Stimulated activated naive B cell treated with anti-CD40 and anti-IgM and Interleukin-4, amounts not matched to agents 10 μg/mL and 1 μg/mL and 100 μg/mL, for 72 hours (primary cell): ENCODE data around the gene ZNF747.

Experiments used
- ATAC-seq, 2 donors: fragments of 150-1000 bp; cut with Tn5 transposase; replicated peaks; 2 replicates each; pipeline ENCODE4 v1.10.0; 2021; ENCODE audit warnings: moderate library complexity in 1 of 2
- DNase-seq: peaks from one replicate; pipeline ENCODE4 v3.0.0; 2021
- H3K27ac Mint-ChIP-seq: one replicate; pipeline ENCODE4 v1.8.0; 2022; ENCODE audit warnings: mild to moderate bottlenecking, mixed read lengths
- H3K27me3 Mint-ChIP-seq, 2 donors: one replicate each; pipeline ENCODE4 v1.8.0; 2022; ENCODE audit warnings: mixed read lengths in 2 of 2
- H3K36me3 Mint-ChIP-seq, 2 donors: one replicate each; pipeline ENCODE4 v1.8.0; 2022; ENCODE audit warnings: mixed read lengths in 2 of 2, mild to moderate bottlenecking in 1 of 2
- H3K4me1 Mint-ChIP-seq, 2 donors: one replicate each; pipeline ENCODE4 v1.8.0; 2022; ENCODE audit warnings: mixed read lengths in 2 of 2, mild to moderate bottlenecking in 1 of 2
- H3K4me3 Mint-ChIP-seq, 2 donors: one replicate each; pipeline ENCODE4 v1.8.0; 2022; ENCODE audit warnings: mild to moderate bottlenecking in 2 of 2, mixed read lengths in 2 of 2, moderate library complexity in 1 of 2
- H3K9me3 Mint-ChIP-seq, 2 donors: one replicate each; pipeline ENCODE4 v1.8.0; 2022; ENCODE audit warnings: mixed read lengths in 2 of 2, mild to moderate bottlenecking in 1 of 2

ZNF747 gene

GRCh38 chr16:30534368-30535105, at the start of gene ZNF747:
ZNF747 (minus strand) TSS chr16:30534858; CDS start chr16:30534679, 179 bp downstream.
- H3K36me3 Mint-ChIP-seq: peaks cover 38 to 47% of the 10 kb centered on the region in 2 donors
- no peaks in the 10 kb centered on the region for H3K9me3 Mint-ChIP-seq
- H3K4me1 Mint-ChIP-seq: peaks cover 13 to 42% of the 10 kb centered on the region in 2 donors
- H3K27me3 Mint-ChIP-seq: no peaks in the 10 kb centered on the region
- peak; percentile 85 to 89 for ATAC-seq
- H3K27ac Mint-ChIP-seq: peak within 1 kb of the TSS; percentile 100
- peak; percentile 84 for DNase-seq
- H3K4me3 Mint-ChIP-seq: peak within 1 kb of the TSS; percentile 92 to 100

DNA sequence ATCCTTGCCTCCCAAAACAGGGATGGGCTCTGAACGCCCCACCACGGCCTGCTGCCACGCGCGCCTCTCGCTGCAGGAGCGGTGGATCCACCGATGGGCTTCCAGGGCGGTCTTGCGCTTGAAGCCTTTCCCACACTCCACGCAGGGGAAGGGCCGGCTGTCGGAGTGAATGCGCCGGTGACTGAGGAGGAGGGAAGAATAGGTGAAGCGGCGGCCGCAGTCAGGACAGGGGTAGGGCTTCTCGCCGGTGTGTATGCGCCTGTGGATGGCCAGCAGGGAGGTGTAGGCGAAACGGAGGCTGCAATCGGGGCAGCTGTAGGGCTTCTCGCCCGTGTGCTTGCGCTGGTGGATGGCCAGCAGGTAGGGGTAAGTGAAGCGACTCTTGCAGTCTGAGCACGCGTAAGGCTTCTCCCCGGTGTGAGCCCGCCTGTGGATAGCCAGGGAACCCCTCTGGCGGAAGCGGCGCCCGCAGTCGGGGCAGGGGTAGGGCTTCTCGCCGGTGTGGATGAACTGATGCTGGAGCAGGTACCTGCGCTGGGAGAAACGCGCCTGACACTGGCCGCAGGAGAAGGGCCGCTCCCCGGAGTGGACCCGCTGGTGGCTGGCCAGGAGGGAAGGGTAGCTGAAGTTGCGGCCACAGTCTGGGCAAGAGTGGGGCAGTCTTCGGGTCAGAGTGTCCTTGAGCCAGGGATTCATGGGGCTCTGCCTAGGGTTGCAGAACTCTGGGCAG, 48.1 kb upstream of the ZNF747 start:
- no peaks in the 10 kb centered on the region for H3K27me3 Mint-ChIP-seq
- H3K36me3 Mint-ChIP-seq: peaks cover 13 to 17% of the 10 kb centered on the region in 2 donors
- ATAC-seq: no peak
- peaks cover 7 to 33% of the 10 kb centered on the region in 2 donors for H3K4me1 Mint-ChIP-seq
- DNase-seq: no peak
- H3K4me3 Mint-ChIP-seq: no peak overlapping the region
- H3K27ac Mint-ChIP-seq: peak overlapping the region; percentile 57
- no peaks in the 10 kb centered on the region for H3K9me3 Mint-ChIP-seq

GRCh38 chr16:30581457-30581856, 46.8 kb upstream of the ZNF747 start:
- DNase-seq (no peak), ATAC-seq (no peak)
- no peaks in the 10 kb centered on the region for H3K27me3 Mint-ChIP-seq
- H3K4me1 Mint-ChIP-seq: peaks cover 7 to 33% of the 10 kb centered on the region in 2 donors
- H3K4me3 Mint-ChIP-seq: no peak overlapping the region
- peaks cover 13 to 17% of the 10 kb centered on the region in 2 donors for H3K36me3 Mint-ChIP-seq
- no peaks in the 10 kb centered on the region for H3K9me3 Mint-ChIP-seq
- no peak overlapping the region for H3K27ac Mint-ChIP-seq

DNA sequence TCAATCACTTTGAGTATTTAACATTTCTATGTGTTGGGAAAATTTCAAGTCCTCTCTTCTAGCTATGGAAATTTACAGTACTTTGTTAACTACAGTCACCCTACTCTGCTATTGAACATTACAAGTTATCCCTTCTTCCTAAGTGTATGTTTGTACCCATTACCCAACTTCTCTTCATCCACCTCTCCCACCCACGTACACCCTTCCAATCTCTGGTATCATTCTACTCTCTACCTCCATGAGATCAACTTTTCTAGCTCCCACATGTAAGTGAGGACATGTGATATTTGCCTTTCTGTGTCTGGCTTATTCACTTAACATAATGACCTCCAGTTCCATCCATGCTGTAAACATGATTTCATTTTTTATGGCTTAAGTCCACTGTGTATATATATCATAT, 40.0 kb upstream of the ZNF747 start:
- ATAC-seq (no peak), DNase-seq (no peak)
- Mint-ChIP-seq H3K27ac (peak overlapping the region; percentile 22), H3K27me3 (no peaks in the 10 kb centered on the region), H3K4me3 (no peak overlapping the region), H3K36me3 (peaks cover 0 to 4% of the 10 kb centered on the region in 2 donors), H3K4me1 (peaks cover 8 to 10% of the 10 kb centered on the region in 2 donors), H3K9me3 (no peaks in the 10 kb centered on the region)

DNA sequence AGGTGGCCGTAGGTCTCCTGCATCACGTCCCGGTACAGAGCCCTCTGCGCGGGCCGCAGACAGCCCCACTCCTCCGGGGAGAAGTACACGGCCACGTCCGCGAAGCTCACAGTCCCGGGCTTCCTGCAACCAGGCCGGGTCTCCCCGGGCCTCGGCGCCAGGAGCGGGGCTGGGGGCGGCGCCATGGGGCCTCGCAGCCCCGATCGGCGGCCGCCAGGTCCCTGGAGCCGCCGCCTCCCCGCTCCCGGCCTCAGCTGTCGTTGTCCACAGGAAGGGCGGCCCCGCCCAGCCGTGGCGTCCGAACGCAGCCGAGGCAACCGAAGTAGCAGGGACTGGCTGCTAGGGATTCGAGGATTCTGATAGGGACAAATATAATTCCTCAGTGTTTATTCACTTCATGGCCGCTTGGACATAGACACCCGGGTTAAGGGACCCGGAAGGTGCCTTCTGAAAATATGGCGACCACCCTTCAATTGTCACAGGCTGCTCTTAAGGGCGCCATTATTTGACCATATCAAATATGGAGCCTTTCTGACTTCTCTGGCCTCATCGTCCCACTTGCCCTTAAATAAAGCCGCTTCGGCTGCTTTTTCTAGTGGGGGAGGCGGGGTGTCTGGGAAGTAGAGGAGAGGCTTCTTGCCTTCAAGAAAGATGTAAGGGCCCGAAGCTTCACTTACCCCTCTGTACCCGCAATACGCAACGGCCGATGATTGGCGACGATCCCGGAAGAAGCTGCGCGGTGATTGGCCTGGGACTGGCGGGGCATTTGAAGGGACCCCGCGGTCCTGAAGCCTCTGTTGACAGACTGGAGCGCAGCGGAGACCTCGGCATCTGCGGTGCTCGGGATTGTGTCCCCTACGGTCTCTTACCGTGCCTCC, 37.0 kb upstream of the ZNF747 start, which contains the start of gene ZNF688:
Gene ZNF688, minus strand, starts transcription at position 270 of the 878 bp plus-strand sequence. Its CDS starts 85 bp downstream, at position 185.
- Mint-ChIP-seq H3K27me3 (no peaks in the 10 kb centered on the region), H3K9me3 (no peaks in the 10 kb centered on the region), H3K4me3 (peak within 1 kb of the TSS; percentile 90 to 96), H3K36me3 (peaks cover 0 to 4% of the 10 kb centered on the region in 2 donors), H3K4me1 (peaks cover 23 to 33% of the 10 kb centered on the region in 2 donors), H3K27ac (peak within 1 kb of the TSS; percentile 97)
- peak; percentile 92 for DNase-seq
- peak; percentile 87 to 91 for ATAC-seq

GRCh38 chr16:30570636-30571444, 36.2 kb upstream of the ZNF747 start:
- H3K4me1 Mint-ChIP-seq: peaks cover 23 to 33% of the 10 kb centered on the region in 2 donors
- H3K4me3 Mint-ChIP-seq: peak overlapping the region; percentile 90 to 96
- DNase-seq: no peak
- H3K9me3 Mint-ChIP-seq: no peaks in the 10 kb centered on the region
- H3K36me3 Mint-ChIP-seq: peaks cover 0 to 4% of the 10 kb centered on the region in 2 donors
- no peak for ATAC-seq
- H3K27ac Mint-ChIP-seq: peak overlapping the region; percentile 97
- no peaks in the 10 kb centered on the region for H3K27me3 Mint-ChIP-seq

DNA sequence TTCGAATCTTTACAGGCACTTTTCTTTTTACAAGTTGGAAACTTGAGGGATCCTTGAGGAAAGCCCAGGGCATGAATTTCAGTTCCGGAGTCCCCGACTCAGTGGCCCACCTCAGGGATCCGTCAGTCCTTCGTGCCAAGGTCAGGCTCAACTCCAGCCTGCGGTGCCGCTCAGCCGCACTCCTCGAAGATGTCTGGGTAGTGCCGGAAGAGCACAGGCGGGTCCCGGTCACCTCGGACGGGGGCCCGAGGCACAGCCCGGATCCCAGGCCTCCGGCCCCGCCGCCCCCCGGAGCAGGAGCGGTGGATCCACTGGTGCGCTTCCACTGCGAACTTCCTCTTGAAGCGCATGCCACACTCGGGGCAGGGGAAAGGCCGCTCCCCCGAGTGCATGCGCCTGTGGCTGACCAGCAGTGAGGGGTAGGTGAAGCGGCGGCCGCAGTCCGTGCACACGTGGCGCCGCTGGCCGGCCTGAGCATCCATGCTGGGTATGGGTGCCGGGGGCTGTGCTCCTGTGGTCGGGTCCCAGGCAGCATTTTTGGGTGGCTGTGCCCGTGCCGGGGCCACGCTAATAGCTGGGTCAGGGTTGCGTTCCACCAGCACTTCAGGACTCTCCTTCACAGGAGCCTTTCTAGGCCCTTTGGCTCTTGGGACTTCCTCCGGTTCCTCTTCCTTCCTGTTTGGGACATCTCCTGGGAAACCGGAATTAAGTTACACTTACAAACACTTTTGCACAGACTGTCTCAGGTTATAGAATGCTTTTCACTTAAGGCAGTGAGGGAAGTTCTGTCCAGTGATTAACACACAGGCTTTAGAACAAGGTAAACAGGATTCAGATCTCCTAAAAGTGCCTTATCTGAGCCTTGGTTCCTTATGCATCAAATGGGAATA, 35.3 kb upstream of the ZNF747 start:
- no peak for ATAC-seq
- DNase-seq: no peak
- Mint-ChIP-seq H3K27me3 (no peaks in the 10 kb centered on the region), H3K36me3 (peaks cover 0 to 4% of the 10 kb centered on the region in 2 donors), H3K4me3 (no peak overlapping the region), H3K4me1 (peaks cover 23 to 33% of the 10 kb centered on the region in 2 donors), H3K9me3 (no peaks in the 10 kb centered on the region), H3K27ac (no peak overlapping the region)

DNA sequence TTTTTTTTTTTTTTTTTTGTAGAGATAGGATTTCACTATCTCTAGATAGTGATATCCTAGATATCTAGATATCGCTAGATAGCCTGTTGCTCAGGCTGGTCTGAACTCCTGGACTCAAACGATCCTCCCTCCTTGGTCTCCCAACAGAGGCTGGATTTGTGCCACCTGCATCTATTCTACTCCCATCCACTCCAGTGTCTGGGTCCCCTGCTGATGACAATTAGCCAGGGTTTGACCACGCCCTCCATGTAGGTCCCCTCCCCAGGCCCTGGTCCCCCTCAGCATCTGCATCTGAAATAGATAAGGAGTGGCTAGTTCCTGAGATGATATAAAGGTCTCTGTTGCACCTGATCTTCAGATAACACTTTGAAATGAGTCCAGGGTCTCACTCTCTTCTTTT, 34.6 kb upstream of the ZNF747 start:
- H3K4me1 Mint-ChIP-seq: peaks cover 21 to 33% of the 10 kb centered on the region in 2 donors
- peak overlapping the region; percentile 44 for H3K27ac Mint-ChIP-seq
- no peaks in the 10 kb centered on the region for H3K27me3 Mint-ChIP-seq

GRCh38 chr16:30567991-30568638, 33.5 kb upstream of the ZNF747 start:
- Mint-ChIP-seq H3K27ac (peak overlapping the region; percentile 87), H3K36me3 (no peaks in the 10 kb centered on the region), H3K27me3 (no peaks in the 10 kb centered on the region), H3K9me3 (no peaks in the 10 kb centered on the region), H3K4me3 (peak overlapping the region in 1 of 2 donors; percentile 36), H3K4me1 (peaks cover 20 to 33% of the 10 kb centered on the region in 2 donors)
- no peak for DNase-seq
- ATAC-seq: peak; percentile 19 to 35

More for the DNA sequence above, 34.6 kb upstream of the ZNF747 start:
- H3K36me3 Mint-ChIP-seq: no peaks in the 10 kb centered on the region
- DNase-seq: no peak
- no peak for ATAC-seq
- no peak overlapping the region for H3K4me3 Mint-ChIP-seq
- H3K9me3 Mint-ChIP-seq: no peaks in the 10 kb centered on the region

- H3K27me3 Mint-ChIP-seq: no peaks in the 10 kb centered on the region
- H3K4me3 Mint-ChIP-seq: no peak overlapping the region
- H3K27ac Mint-ChIP-seq: peak overlapping the region; percentile 87
- H3K4me1 Mint-ChIP-seq: peaks cover 19 to 32% of the 10 kb centered on the region in 2 donors
- no peaks in the 10 kb centered on the region for H3K9me3 Mint-ChIP-seq
- DNase-seq: no peak
- no peak for ATAC-seq
- no peaks in the 10 kb centered on the region for H3K36me3 Mint-ChIP-seq
Observed at GRCh38 chr16:30567160-30567990, 32.7 kb upstream of the ZNF747 start.

- Mint-ChIP-seq H3K9me3 (no peaks in the 10 kb centered on the region), H3K4me3 (no peak overlapping the region), H3K36me3 (no peaks in the 10 kb centered on the region), H3K27me3 (no peaks in the 10 kb centered on the region), H3K27ac (no peak overlapping the region), H3K4me1 (peaks cover 16 to 33% of the 10 kb centered on the region in 2 donors)
- no peak for DNase-seq
- ATAC-seq: no peak
Observed at GRCh38 chr16:30566531-30566930, 31.9 kb upstream of the ZNF747 start.
